AG10803 (cell line): ENCODE data around the gene WBP2.

ENCODE experiments used
- DNase-seq: peaks from one replicate; pipeline ENCODE4 v3.0.0; 2010; ENCODE audit warnings: low read depth
- H3K4me3 ChIP-seq: 2 replicates; pipeline ENCODE4 v1.5.1; 2011; ENCODE audit warnings: mild to moderate bottlenecking, low read length, control low read depth
- CTCF ChIP-seq: conservative IDR thresholded peaks from 2 replicates; pipeline ENCODE4 v1.5.1; 2011; ENCODE audit warnings: mild to moderate bottlenecking, low read length, control low read depth, inconsistent platforms

The WBP2 gene

GRCh38 chr17:75832164-75832651 lies 22.9 kb downstream of the WBP2 start:
- peak; percentile 72 for DNase-seq

GRCh38 chr17:75831032-75831571 lies 24.0 kb downstream of the WBP2 start:
- no peak overlapping the region for H3K4me3 ChIP-seq
- DNase-seq = no peak
- no peak for TF ChIP-seq CTCF

More at GRCh38 chr17:75832164-75832651, 22.9 kb downstream of the WBP2 start:
- H3K4me3 ChIP-seq = no peak overlapping the region
- no peak for TF ChIP-seq CTCF

DNA sequence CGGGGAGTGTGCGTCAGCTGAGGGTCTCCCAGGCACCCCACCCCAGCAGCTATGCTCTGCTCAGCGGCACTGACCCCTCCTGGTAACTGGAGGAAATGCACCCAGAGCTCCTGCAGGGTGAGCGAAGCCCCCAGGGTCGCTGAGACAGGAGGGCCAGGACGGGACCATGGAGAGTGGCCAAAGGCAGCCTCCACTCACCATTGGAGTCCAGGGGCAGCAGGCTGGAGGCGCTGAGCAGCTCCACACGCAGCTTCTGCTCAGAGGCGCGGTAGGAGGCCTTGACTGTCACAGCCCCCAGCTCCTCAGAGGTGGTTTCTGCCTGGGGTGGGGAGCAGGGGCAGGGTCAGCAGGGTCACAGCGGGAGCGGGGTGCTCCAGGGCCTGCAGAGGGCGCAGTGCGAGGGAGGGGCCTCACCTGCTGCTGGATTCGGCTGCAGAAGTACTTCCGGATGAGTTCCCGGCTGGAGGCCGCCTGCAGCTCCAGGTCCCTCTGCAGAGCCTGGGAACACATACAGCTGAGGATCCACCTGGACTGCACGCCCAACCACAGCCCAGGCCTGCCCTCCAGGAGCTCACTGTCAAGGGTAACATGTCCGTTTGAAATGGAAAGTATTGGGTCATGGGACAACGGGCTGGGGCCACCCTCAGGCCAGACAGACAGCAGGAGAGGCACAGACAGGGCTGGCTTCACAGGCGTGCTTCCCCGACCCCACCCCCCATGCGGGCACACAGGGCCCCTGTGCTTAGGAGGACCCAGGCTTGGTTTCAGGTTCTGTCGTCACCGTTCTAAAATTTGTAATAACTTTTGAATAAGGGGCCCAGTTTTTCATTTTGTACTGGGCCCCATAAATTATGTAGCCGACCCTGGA lies 24.7 kb downstream of the WBP2 start:
- no peak for DNase-seq
- TF ChIP-seq CTCF = peak; percentile 51
- no peak overlapping the region for H3K4me3 ChIP-seq

DNA sequence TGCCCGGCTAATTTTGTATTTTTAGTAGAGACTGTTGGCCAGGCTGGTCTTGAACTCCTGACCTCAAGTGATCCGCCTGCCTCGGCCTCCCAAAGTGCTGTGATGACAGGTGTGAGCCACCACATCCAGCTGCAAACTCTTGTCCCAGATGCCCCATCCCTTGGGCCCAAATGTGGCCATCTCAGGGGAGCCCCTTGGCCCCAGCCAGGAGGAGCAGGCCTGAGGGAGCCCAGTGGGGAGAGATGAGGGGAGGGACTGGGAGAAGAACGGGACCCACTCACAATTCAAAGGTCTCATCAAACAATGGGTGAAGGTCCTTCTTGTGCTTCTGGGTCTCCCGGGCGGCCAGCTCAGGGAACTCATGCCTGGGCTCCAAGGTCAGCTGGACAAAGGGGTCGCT lies 25.4 kb downstream of the WBP2 start:
- TF ChIP-seq CTCF = no peak
- DNase-seq = no peak
- H3K4me3 ChIP-seq = no peak overlapping the region

GRCh38 chr17:75828741-75829140 lies 26.4 kb downstream of the WBP2 start:
- no peak overlapping the region for H3K4me3 ChIP-seq
- no peak for DNase-seq
- no peak for TF ChIP-seq CTCF

DNA sequence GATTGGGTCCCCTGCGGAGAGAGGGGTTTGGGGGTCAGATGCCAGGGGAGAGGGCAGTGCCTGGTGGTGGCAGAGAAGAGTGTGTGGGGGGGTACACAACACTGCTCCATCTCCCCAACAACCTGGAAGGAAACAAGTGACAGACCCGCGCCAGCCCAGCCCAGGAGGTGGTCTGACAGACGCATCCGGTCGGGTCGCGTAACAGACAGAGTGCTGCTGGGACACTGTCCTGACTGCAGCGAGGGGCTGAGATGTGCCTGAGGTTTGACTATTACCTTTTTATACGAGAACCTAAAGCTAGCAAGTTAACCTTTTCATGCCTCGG lies 27.1 kb downstream of the WBP2 start:
- no peak for DNase-seq
- no peak for TF ChIP-seq CTCF
- H3K4me3 ChIP-seq = no peak overlapping the region
